ENCODE data around the gene ATXN1.

DNA sequence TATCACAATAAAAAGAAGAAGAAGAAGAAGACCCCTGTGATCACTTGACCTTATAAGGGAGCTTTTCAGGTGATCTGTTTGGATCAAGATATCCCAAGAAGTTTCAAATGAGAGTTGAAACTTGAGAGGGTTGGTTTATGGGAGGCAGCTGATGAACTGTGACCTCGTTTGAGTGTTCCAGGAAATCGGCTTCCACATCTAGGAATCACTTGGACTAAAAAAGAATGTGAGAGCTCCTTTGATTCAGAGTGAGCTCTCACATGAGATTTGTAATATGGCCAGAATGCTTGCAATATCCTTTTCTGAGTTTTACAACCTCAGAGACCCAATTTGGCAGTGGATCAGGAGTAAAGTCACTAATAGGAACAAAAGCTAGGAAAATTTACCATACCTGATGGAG is 228.1 kb downstream of the ATXN1 start:
- no peak for TF ChIP-seq POLR2A (IDR thresholded peaks at IDR 0.05; ENCODE audit: low read length)
- no peak for TF ChIP-seq GATA1 (IDR thresholded peaks at IDR 0.05; ENCODE audit: low read depth, low read length)
